Cortex of kidney (tissue), 1 donor: ENCODE results near the gene EXTL1.

Experiments used
- DNase-seq: peaks from one replicate; lab custom pipeline; 2025; lab: John Stamatoyannopoulos, UW

Gene EXTL1

DNA sequence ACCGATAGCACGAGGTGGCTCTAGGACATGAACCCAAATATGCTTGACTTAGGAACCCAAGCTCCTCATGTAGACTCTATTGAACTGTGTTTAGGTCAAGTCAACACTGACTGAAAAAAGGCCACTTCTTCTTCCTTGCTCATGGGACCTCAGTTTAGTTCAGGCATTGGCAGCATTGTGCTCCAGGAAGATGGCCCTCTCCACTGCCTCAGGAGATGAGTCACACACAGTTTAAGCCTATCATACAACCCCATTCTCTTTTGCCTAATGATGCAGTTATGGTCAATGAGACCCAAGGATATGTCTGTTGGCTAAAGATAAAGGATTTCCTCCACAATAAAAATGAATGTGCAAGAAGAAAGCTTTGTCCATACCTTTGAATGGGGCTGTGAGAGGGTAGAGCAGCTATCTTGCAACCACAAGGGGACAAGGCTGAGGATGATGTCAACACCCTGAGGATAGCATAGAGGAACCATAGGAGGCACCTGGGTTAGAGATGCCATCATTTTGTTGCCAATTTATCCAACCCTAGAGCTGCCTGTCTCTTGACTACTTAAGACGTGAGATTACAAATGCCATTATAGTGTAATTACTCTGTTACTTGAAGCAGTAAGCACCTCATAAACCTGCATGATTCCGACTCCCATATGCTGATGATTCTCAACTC, 48.9 kb downstream of the EXTL1 start:
- DNase-seq = no peak

- no peak for DNase-seq
These were observed 49.4 kb downstream of the EXTL1 start for GRCh38 chr1:26070963-26071342.

DNA sequence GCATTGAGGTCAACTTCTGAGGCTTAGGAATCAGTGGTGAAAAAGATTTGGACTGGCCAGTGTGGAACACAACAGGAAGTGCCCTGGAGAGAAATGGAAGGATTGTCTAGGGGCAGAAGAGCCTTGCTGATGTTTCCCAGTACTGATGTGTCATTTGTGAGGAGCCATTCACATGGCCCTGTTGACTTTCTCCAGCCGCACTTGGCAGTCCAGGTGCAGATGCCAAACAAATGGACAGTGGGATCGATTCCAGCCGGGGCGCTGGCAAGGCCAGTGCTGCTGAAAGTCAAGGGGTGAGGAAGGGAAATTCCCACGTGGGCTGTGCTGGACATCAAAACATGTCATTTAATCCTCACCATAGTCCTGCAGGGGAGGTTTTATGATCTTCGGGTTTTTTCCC, 50.7 kb downstream of the EXTL1 start:
- DNase-seq = no peak

GRCh38 chr1:26075421-26076144, 54.0 kb downstream of the EXTL1 start:
- DNase-seq = no peak

GRCh38 chr1:26077524-26077923, 55.9 kb downstream of the EXTL1 start:
- DNase-seq = no peak

- no peak for DNase-seq
These were observed 57.0 kb downstream of the EXTL1 start for GRCh38 chr1:26078286-26079177.

GRCh38 chr1:26079178-26079563, 57.6 kb downstream of the EXTL1 start:
- no peak for DNase-seq

DNA sequence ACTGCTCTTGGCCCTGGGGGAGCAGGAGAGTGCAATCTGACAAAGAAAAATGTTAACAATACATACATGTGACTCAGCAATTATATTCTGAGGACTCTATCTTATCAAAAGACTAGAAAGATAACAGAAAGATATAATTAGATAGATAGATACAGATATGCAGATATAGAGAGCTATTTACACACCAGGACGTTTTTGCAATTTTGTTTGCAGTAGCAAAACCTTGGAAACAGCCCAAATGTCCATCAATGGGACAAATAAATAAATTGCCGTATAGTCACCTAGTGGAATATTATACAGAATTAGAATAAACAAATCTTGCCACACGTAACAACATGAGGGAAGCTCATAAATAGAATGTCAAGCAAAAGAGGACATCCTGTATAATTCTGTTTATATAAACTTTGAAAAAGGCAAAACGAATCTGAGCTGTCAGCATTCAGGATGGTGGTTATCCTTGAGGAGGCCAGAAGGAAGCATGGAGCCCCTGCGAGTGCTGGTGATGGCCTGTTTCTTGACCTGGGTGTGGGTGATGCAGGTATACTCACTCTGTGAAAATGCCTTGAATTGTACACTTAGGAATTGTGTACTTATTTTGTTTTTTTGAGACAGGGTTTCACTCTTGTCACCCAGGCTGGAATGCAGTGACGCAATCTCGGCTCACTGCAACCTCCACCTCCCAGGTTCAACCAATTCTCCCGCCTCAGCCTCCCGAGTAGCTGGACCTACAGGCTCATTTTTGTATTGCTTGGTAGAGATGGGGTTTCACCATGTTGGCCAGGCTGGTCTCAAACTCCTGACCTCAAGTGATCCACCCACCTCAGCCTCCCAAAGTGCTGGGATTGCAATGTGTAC, 58.6 kb downstream of the EXTL1 start:
- no peak for DNase-seq

- no peak for DNase-seq
These were observed 59.9 kb downstream of the EXTL1 start for GRCh38 chr1:26081267-26082019.

- DNase-seq = no peak
These were observed 60.4 kb downstream of the EXTL1 start for GRCh38 chr1:26082020-26082350.

- DNase-seq = no peak
These were observed 61.6 kb downstream of the EXTL1 start for GRCh38 chr1:26083208-26083607.

GRCh38 chr1:26084091-26084561, 62.6 kb downstream of the EXTL1 start:
- DNase-seq = no peak

GRCh38 chr1:26084844-26085243, 63.3 kb downstream of the EXTL1 start:
- DNase-seq = no peak
